Measurements from ENCODE around the gene S100A1. TPM values are rescaled to one million over a fixed set of nuclear protein-coding genes. Genes with fewer than 3 reads are reported as not detected.

The S100A1 gene
- total and polyA plus RNA-seq, 2 of the 13 experiments (the other 11 are each of a cell fraction or from before 2014, with no cell fraction given) = 120 to 251 TPM

- TF ChIP-seq HNF4A (CRISPR knock-in tag; IDR thresholded peaks at IDR 0.05) (peak; percentile 86), SOX5 (CRISPR knock-in tag; IDR thresholded peaks at IDR 0.05; ENCODE audit: borderline replicate concordance) (peak; percentile 67; the same call in 1 of the 2 replicates), HNRNPLL (IDR thresholded peaks at IDR 0.05; ENCODE audit: low read depth, low read length, poor library complexity, severe bottlenecking) (peak; percentile 55), MATR3 (CRISPR knock-in tag; IDR thresholded peaks at IDR 0.05) (no peak), ZNF549 (CRISPR knock-in tag; IDR thresholded peaks at IDR 0.05) (no peak), SRSF4 (IDR thresholded peaks at IDR 0.05; ENCODE audit: low read depth, low read length, poor library complexity, severe bottlenecking) (no peak), ZSCAN21 (CRISPR knock-in tag; IDR thresholded peaks at IDR 0.05; ENCODE audit: borderline replicate concordance) (peak; percentile 31), CREB3 (CRISPR knock-in tag; IDR thresholded peaks at IDR 0.05) (no peak), THYN1 (CRISPR knock-in tag; IDR thresholded peaks at IDR 0.05; ENCODE audit: borderline replicate concordance, low read depth) (no peak), JUN (CRISPR knock-in tag; IDR thresholded peaks at IDR 0.05) (peak; percentile 87), ZHX1 (CRISPR knock-in tag; IDR thresholded peaks at IDR 0.05; ENCODE audit: low read depth) (no peak), ZNF124 (CRISPR knock-in tag; IDR thresholded peaks at IDR 0.05) (no peak), ZNF432 (CRISPR knock-in tag; IDR thresholded peaks at IDR 0.05; ENCODE audit: borderline replicate concordance) (no peak), RFX3 (CRISPR knock-in tag; IDR thresholded peaks at IDR 0.05) (no peak), ZMAT3 (CRISPR knock-in tag; conservative IDR thresholded peaks at IDR 0.05) (peak; percentile 85), ZNF562 (CRISPR knock-in tag; IDR thresholded peaks at IDR 0.05; ENCODE audit: borderline replicate concordance) (no peak), BCL3 (CRISPR knock-in tag; IDR thresholded peaks at IDR 0.05) (peak; percentile 8; the same call in 1 of the 2 replicates), ARNT2 (CRISPR knock-in tag; IDR thresholded peaks at IDR 0.05; ENCODE audit: low read depth) (peak; percentile 24; the same call in 1 of the 2 replicates), IRF1 (CRISPR knock-in tag; IDR thresholded peaks at IDR 0.05; ENCODE audit: low read depth) (0 out of 2 replicates have a peak, but pooled peaks have one; percentile 70), BORCS8-MEF2B (CRISPR knock-in tag; IDR thresholded peaks at IDR 0.05) (peak; percentile 34; the same call in 1 of the 2 replicates), CENPX (CRISPR knock-in tag; IDR thresholded peaks at IDR 0.05) (no peak), CREB1 (IDR thresholded peaks at IDR 0.05) (peak; percentile 65; the same call in 1 of the 2 replicates), CREB1 (CRISPR knock-in tag; IDR thresholded peaks at IDR 0.05) (0 out of 2 replicates have a peak, but pooled peaks have one; percentile 27), ZNF598 (CRISPR knock-in tag; IDR thresholded peaks at IDR 0.05; ENCODE audit: borderline replicate concordance) (no peak; the same call in 1 of the 2 replicates)
Measured at GRCh38 chr1:153608742-153609584, 19.3 kb upstream of the S100A1 start (continued).
